LNCaP clone FGC (cell line): ENCODE results near the gene R3HDM1.
A peak's percentile ranks its signal among the peaks of the same experiment; 100 is the strongest.

Experiments
- DNase-seq: peaks from one replicate; pipeline ENCODE4 v3.0.0-alpha.2; 2011; ENCODE audit warnings: low read depth
- H3K4me3 ChIP-seq: 2 replicates; pipeline ENCODE4 v1.5.1; 2011; ENCODE audit warnings: mild to moderate bottlenecking, low read depth, low read length, control low read depth
- TF ChIP-seq, protein P1 (sequence below): IDR thresholded peaks from 2 replicates; pipeline ENCODE4 v1.5.1; 2012; ENCODE audit warnings: mild to moderate bottlenecking; ENCODE audit not compliant: control insufficient read depth, insufficient read depth; ENCODE audit errors: extremely low read depth

Gene R3HDM1

DNA sequence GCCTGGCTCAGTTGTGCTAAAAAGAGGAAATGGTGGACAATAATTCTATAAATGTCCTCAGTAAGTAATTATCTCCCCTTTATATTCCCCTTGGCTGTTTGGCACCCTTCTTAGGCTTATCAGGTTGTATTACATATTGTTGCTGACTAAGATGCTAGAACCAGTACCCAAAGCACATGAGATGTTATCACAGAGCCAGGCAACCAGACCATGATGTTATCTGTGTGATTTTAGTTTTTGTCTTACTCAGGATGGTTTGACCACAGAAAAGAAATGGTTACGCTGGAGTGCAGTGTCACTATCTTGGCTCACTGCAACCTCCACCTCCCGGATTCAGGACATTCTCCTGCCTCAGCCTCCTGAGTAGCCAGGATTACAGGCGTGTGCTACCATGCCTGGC, 15.2 kb downstream of the R3HDM1 start:
- no peak overlapping the region for H3K4me3 ChIP-seq
- no peak for DNase-seq
- TF ChIP-seq, protein P1, sequence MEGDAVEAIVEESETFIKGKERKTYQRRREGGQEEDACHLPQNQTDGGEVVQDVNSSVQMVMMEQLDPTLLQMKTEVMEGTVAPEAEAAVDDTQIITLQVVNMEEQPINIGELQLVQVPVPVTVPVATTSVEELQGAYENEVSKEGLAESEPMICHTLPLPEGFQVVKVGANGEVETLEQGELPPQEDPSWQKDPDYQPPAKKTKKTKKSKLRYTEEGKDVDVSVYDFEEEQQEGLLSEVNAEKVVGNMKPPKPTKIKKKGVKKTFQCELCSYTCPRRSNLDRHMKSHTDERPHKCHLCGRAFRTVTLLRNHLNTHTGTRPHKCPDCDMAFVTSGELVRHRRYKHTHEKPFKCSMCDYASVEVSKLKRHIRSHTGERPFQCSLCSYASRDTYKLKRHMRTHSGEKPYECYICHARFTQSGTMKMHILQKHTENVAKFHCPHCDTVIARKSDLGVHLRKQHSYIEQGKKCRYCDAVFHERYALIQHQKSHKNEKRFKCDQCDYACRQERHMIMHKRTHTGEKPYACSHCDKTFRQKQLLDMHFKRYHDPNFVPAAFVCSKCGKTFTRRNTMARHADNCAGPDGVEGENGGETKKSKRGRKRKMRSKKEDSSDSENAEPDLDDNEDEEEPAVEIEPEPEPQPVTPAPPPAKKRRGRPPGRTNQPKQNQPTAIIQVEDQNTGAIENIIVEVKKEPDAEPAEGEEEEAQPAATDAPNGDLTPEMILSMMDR, result no peak

DNA sequence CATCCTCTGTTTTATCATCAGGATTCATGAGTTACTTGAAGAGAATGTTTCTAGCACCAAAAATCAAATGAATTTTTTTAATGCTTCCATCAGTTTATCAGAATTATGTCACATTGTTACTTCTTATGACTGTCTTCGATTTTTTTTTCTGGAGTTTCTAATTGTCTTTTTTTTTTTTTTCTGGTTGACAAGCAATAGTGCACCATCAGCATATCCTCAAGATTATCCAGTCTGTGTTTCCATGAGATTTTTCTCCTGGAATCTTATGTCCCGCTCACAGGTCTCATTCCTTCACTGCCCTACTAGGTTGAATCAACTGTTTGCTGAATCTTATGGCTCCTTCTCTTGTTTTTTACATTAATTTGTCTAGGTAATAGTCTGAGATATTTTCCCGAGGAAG, 16.0 kb downstream of the R3HDM1 start:
- TF ChIP-seq, protein P1, result no peak
- H3K4me3 ChIP-seq, result no peak overlapping the region
- DNase-seq, result no peak

DNA sequence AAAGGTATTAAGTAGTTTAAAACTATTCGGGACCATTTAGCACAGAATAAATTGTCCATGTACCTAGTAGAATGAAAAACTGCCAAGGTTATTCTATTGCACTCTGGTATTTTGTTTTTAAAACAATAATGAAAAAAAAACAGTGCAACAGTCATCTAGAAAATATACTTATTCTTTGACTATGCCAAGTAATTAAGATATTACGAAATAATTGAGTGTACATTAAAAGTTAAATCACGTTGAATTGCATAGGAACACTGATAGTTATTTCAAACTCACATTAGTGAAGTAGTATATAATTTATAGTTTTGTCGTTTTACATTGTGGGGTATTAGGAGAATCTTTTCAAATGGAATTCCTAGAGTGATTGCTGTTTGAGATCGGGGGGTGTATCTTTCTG, 20.1 kb downstream of the R3HDM1 start:
- TF ChIP-seq, protein P1, result no peak
- no peak overlapping the region for H3K4me3 ChIP-seq
- no peak for DNase-seq

- no peak overlapping the region for H3K4me3 ChIP-seq
- no peak for DNase-seq
- TF ChIP-seq, protein P1, result no peak
Measured at GRCh38 chr2:135552887-135553286, 21.6 kb downstream of the R3HDM1 start.

DNA sequence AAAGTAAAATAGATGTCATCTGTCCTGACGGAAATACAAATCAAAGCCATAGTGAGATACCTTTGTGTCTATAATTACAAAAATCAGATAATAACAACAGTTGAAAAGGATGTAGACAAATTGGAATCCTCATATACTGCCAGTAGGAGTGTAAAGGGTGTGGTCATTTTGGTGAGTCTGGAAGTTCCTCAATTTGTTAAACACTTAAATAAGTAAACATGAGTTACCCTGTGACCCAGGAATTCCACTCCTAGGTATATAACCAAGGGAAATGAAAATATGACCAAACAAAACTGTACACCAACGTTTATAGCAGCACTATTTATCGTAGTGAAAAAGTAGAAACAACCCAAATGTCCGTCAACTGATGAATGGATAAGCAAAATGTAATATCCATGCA, 24.0 kb downstream of the R3HDM1 start:
- peak; percentile 28 for DNase-seq
- no peak overlapping the region for H3K4me3 ChIP-seq
- TF ChIP-seq, protein P1, result no peak

- TF ChIP-seq, protein P1, result no peak
- H3K4me3 ChIP-seq, result no peak overlapping the region
- no peak for DNase-seq
Measured at GRCh38 chr2:135557530-135557929, 26.2 kb downstream of the R3HDM1 start.

- no peak overlapping the region for H3K4me3 ChIP-seq
- TF ChIP-seq, protein P1, result no peak
- DNase-seq, result no peak
Measured at GRCh38 chr2:135561925-135562324, 30.6 kb downstream of the R3HDM1 start.
